8988T (cell line): ENCODE measurements around the gene UNC5A.

ENCODE experiments used
- DNase-seq: peaks from one replicate; pipeline ENCODE4 v3.0.0; 2011

UNC5A gene

DNA sequence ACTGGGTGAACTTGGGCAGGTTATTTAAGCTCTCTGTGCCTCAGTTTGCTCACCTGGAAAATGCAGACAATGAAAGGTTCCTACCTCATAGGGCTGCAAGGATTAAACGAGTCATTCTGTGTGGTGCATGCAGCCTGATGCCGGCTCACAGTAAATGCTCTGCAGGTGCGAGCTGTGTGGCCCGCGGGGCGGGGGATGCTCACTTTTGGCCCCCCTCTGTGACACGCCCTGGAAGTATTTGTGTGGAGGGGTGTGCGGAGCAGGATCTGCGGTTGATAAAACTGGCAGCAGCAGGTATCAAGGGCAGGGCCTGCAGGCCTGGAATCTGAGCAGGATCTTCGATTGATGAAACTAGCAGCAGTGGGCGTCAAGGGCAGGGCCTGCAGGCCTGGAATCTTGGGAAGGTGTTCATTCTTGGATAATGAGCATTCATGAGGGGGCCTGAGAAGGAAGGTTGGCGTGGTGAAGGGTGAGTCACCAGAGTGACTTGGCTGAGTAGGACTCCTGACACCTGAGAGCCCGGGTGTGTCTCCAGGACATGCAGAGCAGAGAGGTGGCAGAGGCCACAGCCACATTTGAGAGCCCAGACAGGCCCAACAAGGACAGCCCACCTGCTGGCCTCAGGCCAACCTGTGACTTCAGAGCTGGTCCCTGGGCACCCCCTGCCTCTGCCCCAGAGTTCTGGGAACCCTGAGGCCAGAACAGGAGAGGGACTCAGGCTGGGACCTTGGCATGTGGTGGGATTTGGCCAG lies 11.9 kb downstream of the UNC5A start:
- DNase-seq = peak; percentile 86

DNA sequence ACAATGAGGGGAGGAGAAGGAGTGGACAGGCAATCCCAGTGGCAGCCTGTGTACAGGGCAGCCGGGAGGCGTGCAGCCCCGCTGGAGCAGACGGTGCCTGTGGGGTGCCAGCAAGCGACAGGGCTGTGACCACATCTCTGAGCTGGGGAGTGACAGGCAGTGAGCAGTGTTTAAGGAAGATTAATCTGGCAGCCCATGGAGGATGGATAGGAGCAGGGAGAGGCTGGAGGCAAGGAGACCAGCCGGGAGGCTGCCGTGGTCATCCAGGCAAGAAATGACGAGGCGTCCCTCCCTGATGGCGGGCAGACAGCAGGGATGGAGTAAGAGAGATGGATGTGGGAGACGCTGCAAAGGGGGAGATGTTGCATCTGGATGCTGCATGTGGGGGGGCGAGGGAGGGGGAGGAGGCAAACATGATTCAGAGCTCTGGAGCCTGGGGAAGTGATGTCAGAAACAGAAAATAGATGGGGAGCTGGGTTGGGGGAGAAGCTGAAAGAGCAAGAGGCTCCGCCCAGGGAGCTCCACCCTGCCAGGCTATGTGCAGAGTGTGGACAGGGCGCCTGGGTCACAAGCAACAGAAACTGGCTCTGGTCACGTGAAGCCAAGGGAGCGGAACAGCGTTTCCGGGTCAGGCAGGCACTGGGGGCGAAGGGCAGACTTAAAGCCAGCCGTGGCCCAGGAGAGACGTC lies 12.6 kb downstream of the UNC5A start:
- DNase-seq = no peak

DNA sequence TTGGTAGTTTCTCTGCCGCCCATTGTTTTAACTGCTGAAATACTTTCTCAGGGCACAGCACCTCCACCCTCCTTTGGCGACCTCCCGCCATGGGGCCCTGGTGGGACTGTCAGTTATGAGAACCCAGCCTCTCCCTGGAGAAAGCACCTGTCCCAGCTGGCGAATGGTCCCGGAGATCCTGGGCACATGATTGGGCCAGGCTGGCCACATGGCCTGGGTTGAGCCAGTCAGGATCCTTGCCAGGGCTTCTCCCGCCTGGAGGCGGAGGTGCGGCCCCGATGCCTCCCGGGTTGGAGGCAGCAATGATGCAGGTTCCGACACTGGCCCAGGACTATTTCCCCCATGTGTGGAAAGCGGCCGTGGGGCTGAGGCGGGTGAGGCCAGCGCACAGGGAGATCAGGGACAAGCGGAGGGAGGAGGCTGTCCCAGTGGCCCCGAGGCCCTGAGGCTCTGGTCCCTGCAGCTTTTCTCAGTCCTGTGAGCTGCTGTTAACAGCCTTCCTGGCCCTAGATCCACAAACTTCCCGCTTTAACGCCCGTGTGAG lies 13.6 kb downstream of the UNC5A start:
- DNase-seq = no peak

DNA sequence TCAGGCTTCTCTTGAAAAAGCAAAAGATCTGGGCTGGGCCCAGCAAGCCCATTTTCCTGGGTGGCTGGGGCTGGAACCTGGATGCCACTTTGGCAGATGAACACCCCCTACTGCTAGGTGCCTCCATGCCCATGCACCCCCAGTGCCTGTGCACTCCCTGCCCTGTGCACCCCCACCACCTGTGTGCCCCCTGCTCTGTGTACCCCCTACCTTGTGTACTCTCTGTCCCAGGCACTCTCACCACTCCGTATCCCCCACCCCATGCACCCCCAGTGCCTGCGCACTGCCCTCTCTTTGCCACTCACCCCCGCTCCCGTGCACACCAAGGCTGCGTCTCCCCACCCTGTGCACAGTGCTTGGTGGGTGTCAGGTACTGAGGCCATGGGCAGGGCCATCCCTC lies 14.2 kb downstream of the UNC5A start:
- no peak for DNase-seq

GRCh38 chr5:176825234-176825633 lies 14.9 kb downstream of the UNC5A start:
- no peak for DNase-seq

DNA sequence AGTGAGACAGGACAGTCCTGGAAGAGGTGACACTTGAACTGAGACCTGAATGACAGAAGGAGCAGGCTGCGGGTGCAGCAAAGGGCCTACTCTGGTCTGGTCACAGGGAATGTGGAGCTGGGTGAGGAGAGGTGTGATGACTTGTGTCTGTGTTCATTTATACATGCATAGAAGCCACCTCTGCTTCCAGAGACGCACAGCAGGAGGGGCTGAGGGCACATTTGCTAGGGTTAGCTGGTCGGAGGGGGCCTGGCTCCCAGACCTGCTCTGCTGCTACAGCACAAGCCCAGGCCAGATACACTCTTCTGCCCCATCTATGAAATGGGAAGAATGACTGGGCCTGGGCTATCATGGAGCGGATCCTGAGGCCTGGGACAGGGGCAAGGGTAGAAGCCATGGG lies 15.6 kb downstream of the UNC5A start:
- no peak for DNase-seq

GRCh38 chr5:176827736-176828414 lies 17.5 kb downstream of the UNC5A start:
- DNase-seq = no peak

- DNase-seq = no peak
These were observed 19.0 kb downstream of the UNC5A start for GRCh38 chr5:176829320-176829719.

DNA sequence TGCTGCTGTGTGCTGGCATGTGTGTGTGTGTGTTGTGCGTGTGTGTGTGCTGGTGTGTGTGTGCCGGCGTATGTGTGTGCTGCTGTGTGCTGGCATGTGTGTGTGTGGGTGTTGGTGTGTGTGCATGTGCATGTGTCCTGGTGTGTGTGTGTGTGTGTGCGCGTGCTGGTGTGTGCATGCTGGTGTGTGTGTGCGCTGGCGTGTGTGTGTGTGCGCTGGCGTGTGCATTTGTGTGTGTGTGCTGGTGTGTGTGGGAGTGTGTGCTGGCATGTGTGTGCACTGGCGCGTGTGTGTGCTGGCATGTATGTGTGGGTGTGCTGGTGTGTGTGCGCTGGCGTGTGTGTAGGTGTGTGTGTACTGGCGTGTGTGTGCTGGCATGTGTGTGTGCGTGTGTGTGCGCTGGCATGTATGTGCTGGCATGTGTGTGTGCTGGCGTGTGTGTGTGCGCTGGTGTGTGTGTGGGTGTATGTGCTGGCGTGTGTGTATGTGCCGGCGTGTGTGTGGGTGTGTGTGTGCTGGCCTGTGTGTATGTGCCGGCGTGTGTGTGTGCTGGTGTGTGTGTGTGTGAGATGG lies 20.1 kb downstream of the UNC5A start:
- DNase-seq = no peak

DNA sequence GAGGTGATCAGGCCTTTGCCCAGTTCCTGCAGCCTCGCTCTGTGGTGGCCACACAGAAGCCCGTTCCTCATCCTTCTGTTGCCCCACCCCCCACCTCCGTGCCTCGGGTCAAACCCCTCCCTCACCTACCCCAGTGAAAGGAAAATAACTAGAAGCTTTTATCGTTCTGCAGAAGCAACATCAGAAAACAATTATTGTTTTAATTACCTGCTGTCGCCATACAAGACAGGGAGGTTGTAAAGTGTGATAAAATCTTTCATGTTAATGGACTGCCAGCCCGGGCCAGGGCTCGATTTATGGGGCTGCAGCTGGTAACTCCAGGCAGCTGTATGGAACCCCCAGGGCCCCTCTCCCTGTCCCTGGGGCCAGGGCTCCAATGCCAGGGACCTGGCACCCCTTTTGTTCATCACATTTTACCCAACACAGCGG lies 20.6 kb downstream of the UNC5A start:
- no peak for DNase-seq

DNA sequence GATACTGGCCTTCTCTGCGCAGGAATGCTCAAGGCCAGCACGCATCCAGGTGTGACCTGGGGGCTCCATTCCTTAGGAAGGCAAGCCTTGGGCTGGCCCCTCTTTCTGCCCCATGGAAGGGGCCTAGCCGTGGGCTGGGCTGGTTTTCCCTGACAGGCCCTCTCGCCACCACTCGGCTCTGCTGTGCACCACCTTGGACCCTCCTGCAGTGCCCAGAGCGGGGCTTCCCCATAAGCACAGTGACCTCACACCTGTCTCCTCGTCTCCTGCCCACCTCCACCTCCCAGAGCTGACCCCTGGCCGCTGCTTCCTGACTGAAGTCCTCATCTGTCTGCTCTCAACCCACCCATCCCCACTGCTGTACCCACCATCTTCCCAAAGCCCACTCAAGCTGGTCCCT lies 21.1 kb downstream of the UNC5A start:
- no peak for DNase-seq

GRCh38 chr5:176832162-176832561 lies 21.8 kb downstream of the UNC5A start:
- DNase-seq = no peak

DNA sequence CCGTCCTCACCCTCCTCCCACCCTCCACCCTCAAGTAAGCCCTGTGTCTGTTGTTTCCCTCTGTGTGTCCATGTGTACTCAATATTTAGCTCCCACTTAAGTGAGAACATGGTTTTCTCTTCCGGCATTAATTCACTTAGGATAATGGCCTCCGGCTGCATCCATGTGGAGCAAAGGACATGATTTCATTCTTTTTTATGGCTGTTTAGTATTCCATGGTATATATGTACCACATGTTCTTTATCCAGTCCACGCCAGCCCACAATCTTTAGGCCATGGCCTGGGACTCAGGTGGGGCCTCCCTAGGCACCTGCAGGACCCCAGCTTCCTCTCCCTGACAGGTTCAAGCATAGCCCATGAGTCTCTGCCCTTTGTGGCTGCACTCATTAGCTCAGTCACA lies 22.9 kb downstream of the UNC5A start:
- DNase-seq = no peak

DNA sequence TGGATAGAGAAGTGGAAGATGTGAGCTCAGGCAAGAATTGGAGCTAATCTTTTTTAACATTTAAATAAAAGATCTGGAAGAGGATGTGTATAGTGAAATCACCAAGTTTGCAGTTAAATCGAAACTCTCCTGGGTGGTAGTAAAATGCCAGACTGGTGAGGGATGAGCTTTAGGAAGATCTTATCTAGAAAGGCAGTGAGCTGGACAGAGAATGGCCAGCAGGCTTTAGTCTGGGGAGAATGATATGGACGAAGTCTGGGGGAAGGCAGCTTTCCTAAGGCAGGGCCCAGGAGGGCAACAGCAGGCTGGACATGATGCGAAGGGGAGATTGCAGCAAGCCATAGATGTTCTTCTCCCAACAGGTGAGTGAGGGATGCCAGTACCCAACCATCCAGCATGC lies 25.6 kb downstream of the UNC5A start:
- DNase-seq = no peak

DNA sequence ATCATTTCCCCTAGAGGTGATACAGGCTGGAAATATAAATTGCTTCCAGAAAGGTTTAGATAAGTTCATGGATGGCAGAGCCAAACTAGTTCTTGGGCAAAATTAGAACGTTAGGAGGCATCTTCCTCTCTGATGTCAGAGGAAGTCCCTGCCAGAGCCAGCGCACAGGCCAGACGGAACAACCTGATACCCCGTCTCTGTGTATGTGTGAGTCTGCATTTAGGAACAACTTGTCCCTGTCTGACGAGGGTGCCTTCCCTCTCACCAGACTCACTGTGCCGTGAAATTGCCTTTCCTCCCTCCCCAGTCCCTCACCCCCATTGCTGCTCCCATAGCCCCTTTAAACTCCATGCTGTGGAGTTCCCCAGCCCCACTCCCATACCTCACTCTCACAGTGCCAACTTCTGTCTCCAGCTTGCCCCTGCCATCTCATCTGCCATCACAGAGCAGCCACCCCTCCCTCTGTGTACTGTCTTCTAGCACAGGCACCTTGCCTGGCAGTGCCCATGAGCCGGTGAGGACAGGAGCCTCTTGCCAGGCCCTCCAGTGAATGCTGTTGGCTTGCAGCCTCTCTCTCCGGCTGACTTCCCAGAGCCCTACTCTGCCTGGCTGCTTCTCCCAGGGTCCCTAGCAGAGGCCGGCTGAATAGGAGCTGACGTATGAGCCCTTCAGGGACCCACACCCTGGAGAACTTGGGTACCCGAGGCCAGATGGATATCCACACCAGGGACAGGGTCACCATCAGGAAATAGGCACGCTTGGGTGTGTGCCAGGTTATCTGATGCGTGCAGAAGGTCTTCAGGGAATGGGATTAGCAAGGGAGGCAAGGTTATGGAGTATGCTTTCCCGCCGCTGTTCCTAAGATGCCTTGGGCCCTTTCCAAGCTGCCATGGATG lies 26.7 kb downstream of the UNC5A start:
- no peak for DNase-seq

DNA sequence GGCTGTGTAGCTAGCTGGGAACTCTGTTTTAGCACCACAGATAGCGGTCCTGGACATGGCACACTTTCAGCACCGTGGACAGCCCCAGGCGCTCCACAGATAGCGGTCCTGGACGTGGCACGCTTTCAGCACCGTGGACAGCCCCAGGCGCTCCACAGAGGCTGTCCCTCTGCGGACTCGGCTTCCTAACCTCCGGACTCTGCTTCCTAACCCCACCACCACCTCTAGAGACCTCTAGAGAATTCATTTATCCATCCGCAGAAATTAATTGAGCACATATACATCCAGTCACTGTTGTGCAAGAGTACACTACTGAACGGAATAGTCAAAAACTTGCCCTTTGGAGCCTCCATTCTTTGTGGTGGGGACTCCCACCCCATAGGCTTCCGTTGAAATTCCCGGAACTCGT lies 27.4 kb downstream of the UNC5A start:
- DNase-seq = peak; percentile 81

DNA sequence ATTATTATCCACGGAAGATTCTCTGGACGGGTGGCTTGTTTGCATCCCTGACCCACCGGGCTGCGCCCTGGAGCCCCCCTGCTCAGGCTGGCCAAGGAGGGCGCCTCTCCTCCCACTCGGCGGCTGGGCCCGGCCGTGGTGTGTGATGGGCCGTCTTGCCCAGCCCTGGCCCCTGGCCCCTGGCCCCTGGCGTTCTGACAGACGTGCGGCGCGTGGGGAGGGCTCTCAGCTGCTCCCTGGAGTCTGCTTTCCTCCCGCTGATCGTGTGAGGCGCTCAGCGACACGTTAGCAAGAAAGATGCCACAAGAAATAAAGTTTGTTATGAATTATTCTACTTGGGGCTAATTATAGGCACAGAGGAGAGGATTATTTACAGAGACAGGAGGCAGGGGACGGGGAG lies 33.3 kb downstream of the UNC5A start:
- no peak for DNase-seq

DNA sequence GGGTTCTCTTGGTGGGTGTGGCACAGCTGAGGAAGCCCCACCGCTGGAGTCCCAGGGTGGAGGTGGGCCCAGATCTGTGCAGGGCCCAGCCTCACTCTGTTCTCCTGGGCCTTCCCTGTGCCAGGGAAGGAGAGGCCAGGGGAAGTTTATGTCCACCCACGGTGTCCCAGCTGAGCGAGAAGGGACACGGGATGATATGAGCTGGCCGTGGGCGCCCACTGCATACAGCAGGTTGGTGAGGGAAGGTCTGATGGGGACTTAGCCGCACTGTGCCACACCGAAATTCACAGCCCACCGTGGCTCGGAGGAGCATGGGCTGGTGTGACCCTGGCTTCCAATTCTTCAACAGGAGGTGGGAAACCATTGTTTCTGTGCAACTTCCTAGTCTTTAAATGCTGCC lies 33.9 kb downstream of the UNC5A start:
- DNase-seq = no peak

DNA sequence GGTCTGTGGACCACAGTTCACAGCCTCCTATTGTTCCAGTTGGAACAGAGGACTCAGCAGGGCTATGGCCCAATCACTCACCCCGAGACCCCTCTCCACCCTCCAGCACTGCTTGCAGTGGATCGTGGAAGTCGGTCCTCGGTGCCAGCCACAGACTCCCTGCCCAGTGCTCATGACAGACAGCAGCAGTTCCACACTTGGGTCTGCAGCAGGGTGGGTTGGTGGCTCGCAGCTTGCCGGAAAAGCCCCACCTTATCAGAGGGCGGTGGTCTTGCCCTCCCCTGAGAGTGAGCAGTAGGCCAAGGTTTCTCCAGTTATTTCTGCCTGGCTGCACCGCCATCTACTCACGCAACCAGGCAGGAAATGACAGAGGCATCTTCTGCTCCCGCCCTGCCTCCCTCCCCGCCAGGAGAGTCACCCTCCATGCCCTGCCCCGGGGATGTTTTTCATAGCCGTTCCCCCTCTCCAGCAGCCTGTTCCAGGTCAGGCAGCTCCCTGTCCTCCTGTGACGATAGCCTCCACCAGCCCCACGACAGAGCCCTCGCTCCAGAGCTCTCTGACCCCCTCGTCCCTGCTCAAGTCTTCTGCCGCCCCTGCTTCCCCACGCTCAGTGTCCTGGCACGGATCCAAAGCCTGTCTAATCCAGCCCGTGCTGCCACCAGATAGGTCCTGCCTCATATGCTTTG lies 34.5 kb downstream of the UNC5A start:
- peak; percentile 88 for DNase-seq

- DNase-seq = no peak
These were observed 35.0 kb downstream of the UNC5A start for GRCh38 chr5:176845392-176845713.

- DNase-seq = no peak
These were observed 36.2 kb downstream of the UNC5A start for GRCh38 chr5:176846335-176847140.
